ENCODE results near the gene FOXA2.

FOXA2 gene

DNA sequence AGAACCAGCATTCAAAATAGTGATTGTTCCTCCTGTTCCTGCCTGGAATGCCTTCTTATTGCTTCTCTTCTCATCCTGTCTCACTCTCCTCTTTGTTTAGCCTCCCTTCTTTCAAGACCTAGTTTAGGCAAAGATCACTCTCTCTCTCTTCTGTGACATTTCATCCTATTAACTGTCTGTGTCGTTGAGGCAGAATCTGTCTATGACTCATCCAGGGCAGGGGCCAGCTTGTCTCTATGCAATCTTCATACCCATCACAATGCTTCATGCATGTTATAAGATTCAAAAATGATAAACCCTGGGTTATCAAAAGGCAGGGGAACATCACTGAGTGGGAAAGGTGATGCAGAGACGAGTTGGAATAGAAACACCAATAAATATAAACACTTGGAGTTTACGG lies 32.2 kb upstream of the FOXA2 start:
- no peaks in the 10 kb centered on the region for H3K4me1 ChIP-seq (ENCODE audit: control insufficient read depth in 1 of 2, insufficient read depth in 1 of 2, low read depth in 1 of 2, low read length in 1 of 2)
- no peaks in the 10 kb centered on the region for H3K36me3 ChIP-seq
- TF ChIP-seq, protein P1, sequence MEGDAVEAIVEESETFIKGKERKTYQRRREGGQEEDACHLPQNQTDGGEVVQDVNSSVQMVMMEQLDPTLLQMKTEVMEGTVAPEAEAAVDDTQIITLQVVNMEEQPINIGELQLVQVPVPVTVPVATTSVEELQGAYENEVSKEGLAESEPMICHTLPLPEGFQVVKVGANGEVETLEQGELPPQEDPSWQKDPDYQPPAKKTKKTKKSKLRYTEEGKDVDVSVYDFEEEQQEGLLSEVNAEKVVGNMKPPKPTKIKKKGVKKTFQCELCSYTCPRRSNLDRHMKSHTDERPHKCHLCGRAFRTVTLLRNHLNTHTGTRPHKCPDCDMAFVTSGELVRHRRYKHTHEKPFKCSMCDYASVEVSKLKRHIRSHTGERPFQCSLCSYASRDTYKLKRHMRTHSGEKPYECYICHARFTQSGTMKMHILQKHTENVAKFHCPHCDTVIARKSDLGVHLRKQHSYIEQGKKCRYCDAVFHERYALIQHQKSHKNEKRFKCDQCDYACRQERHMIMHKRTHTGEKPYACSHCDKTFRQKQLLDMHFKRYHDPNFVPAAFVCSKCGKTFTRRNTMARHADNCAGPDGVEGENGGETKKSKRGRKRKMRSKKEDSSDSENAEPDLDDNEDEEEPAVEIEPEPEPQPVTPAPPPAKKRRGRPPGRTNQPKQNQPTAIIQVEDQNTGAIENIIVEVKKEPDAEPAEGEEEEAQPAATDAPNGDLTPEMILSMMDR (IDR thresholded peaks at IDR 0.05) = no peak
- no peak overlapping the region for H3K4me3 ChIP-seq (ENCODE audit: low read depth in 1 of 2, low read length in 1 of 2)
- H3K27me3 ChIP-seq = peaks cover 29% of the 10 kb centered on the region
- H3K27ac ChIP-seq = no peak overlapping the region
- no peaks in the 10 kb centered on the region for H3K9me3 ChIP-seq

DNA sequence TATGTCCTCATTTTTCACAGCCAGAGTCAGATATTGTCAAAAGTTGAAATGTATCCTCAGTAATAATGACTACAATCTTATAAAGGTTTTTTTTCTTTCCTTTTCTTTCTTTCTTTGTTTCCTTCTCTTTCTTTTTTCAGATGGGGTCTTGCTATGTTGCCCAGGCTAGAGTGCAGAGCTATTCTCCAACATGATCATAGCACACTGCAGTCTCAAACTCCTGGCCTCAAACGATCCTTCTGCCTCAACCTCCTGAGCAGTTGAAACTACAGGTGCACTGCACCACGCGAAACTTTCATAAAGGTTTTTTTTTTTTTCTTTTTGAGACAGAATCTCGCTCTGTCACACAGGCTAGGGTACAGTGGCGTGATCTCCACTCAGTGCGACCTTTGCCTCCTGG lies 31.1 kb upstream of the FOXA2 start:
- H3K4me3 ChIP-seq (ENCODE audit: low read depth in 1 of 2, low read length in 1 of 2) = no peak overlapping the region
- no peaks in the 10 kb centered on the region for H3K9me3 ChIP-seq
- no peaks in the 10 kb centered on the region for H3K4me1 ChIP-seq (ENCODE audit: control insufficient read depth in 1 of 2, insufficient read depth in 1 of 2, low read depth in 1 of 2, low read length in 1 of 2)
- H3K36me3 ChIP-seq = no peaks in the 10 kb centered on the region
- TF ChIP-seq, protein P1 (IDR thresholded peaks at IDR 0.05) = no peak
- peaks cover 27% of the 10 kb centered on the region for H3K27me3 ChIP-seq
- H3K27ac ChIP-seq = no peak overlapping the region

DNA sequence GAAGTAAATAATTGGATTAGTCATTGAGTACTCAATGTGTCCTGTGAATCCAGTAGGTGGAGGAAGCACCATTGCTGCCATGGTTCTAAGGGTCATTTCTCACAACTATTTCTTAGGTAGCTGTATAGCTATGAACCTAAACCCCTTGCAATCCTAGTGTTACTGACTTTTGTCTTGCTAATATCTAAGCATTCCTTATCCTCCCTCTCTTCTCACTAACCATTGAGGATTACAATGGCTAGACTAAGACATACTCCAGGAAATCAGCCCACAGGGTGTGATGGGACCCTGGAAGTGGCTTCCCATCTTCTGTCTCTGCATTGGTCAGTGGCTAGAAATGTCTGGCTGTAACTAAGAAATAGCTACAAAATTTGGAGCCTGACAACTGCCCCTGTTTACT lies 27.3 kb upstream of the FOXA2 start:
- Histone ChIP-seq H3K27me3 (peaks cover 34% of the 10 kb centered on the region), H3K4me1 (ENCODE audit: control insufficient read depth in 1 of 2, insufficient read depth in 1 of 2, low read depth in 1 of 2, low read length in 1 of 2) (no peaks in the 10 kb centered on the region), H3K9me3 (no peaks in the 10 kb centered on the region), H3K4me3 (ENCODE audit: low read depth in 1 of 2, low read length in 1 of 2) (no peak overlapping the region), H3K36me3 (no peaks in the 10 kb centered on the region), H3K27ac (no peak overlapping the region)
- TF ChIP-seq, protein P1 (IDR thresholded peaks at IDR 0.05) = no peak

DNA sequence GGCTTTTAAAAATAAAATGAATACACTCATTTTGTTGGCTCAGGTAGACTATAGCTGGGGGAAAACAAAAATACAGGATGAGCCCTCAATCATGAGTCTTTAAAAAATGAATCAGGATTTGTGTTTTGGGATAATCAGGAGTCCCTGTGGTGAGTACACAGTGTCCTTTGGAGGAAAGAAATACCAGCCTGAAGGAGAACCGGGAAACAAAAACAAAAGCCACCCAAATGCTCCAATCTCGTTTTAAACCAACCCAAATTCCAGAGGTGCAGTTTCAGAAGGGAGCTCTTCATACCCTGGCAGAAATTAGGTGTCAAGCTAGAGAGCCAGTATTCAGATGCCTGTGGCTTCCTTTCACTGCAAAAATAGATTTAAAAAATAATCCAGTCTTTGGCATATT lies 23.3 kb upstream of the FOXA2 start:
- Histone ChIP-seq H3K9me3 (no peaks in the 10 kb centered on the region), H3K4me1 (ENCODE audit: control insufficient read depth in 1 of 2, insufficient read depth in 1 of 2, low read depth in 1 of 2, low read length in 1 of 2) (no peaks in the 10 kb centered on the region), H3K36me3 (no peaks in the 10 kb centered on the region), H3K27me3 (peaks cover 55% of the 10 kb centered on the region), H3K27ac (no peak overlapping the region), H3K4me3 (ENCODE audit: low read depth in 1 of 2, low read length in 1 of 2) (no peak overlapping the region)
- TF ChIP-seq, protein P1 (IDR thresholded peaks at IDR 0.05) = no peak

DNA sequence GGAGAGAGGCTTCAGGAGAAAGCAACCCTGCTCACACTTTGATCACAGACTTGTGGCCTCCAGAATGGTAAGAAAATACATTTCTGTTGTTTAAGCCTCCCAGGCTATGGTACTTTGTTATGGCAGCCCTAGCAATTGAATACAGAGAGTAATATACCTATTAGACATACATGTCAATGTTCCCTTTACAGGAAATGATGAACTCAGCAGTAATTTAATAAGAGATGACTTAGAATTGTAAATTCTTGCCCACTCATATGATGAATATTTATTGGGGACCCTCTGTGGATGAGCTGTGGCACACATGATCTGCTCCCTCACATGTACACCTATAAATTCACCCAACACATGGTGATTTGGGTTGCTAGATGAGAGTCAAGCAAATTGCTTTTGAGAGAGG lies 20.4 kb upstream of the FOXA2 start:
- Histone ChIP-seq H3K4me3 (ENCODE audit: low read depth in 1 of 2, low read length in 1 of 2) (no peak overlapping the region), H3K9me3 (no peaks in the 10 kb centered on the region), H3K36me3 (no peaks in the 10 kb centered on the region), H3K27ac (no peak overlapping the region), H3K4me1 (ENCODE audit: control insufficient read depth in 1 of 2, insufficient read depth in 1 of 2, low read depth in 1 of 2, low read length in 1 of 2) (no peaks in the 10 kb centered on the region), H3K27me3 (peaks cover 66% of the 10 kb centered on the region)
- TF ChIP-seq, protein P1 (IDR thresholded peaks at IDR 0.05) = no peak

Measured in neutrophil (primary cell).